Keratinocyte (primary cell): ENCODE data around the gene QRSL1. TPM values are rescaled to one million over a fixed set of nuclear protein-coding genes. Genes with fewer than 3 reads are reported as not detected.

Experiments used
- DNase-seq: peaks from one replicate; pipeline ENCODE4 v3.0.0-alpha.2; 2011; ENCODE audit warnings: low read depth, missing footprints, low spot score
- FAIRE-seq: peaks from 2 replicates; lab custom pipeline; 2011; peaks lifted over from hg19 to GRCh38; lab: Jason Lieb, UNC
- H2AFZ ChIP-seq: 2 replicates; pipeline ENCODE4 v1.6.0; 2012; ENCODE audit warnings: low read length, control low read depth, inconsistent platforms; ENCODE audit not compliant: control insufficient read depth
- H3K27ac ChIP-seq: 2 replicates; pipeline ENCODE4 v1.5.1; 2011; ENCODE audit warnings: low read length; ENCODE audit not compliant: control insufficient read depth, insufficient read depth
- H3K27me3 ChIP-seq: 3 replicates; pipeline ENCODE4 v1.6.0; 2011; ENCODE audit warnings: low read length; ENCODE audit not compliant: control insufficient read depth, insufficient read depth; ENCODE audit errors: extremely low read depth
- H3K36me3 ChIP-seq, 2 experiments: 2 replicates in 1 of 2; 3 replicates in 1 of 2; pipeline ENCODE4 v1.5.1; 2011; ENCODE audit warnings: low read length in 2 of 2, mild to moderate bottlenecking in 1 of 2; ENCODE audit not compliant: control insufficient read depth in 2 of 2, insufficient read depth in 2 of 2; ENCODE audit errors: extremely low read depth in 1 of 2
- H3K4me1 ChIP-seq: 3 replicates; pipeline ENCODE4 v1.5.1; 2011; ENCODE audit warnings: low read length; ENCODE audit not compliant: control insufficient read depth, insufficient read depth; ENCODE audit errors: extremely low read depth
- H3K4me2 ChIP-seq: 3 replicates; pipeline ENCODE4 v1.6.0; 2011; ENCODE audit warnings: low read depth, low read length; ENCODE audit not compliant: control insufficient read depth, insufficient read depth; ENCODE audit errors: extremely low read depth
- H3K4me3 ChIP-seq, 3 experiments: fragments of 200-600 bp in 1 of 3; sonication (generic) in 1 of 3; 2 replicates in 2 of 3; 3 replicates in 1 of 3; pipeline ENCODE4 v1.5.1; 2011 to 2016; ENCODE audit warnings: low read length in 3 of 3, mild to moderate bottlenecking in 3 of 3, control low read depth in 2 of 3, inconsistent platforms in 1 of 3, low read depth in 1 of 3, mixed read lengths in 1 of 3, mixed run types in 1 of 3, moderate library complexity in 1 of 3; ENCODE audit not compliant: control insufficient read depth in 2 of 3, insufficient read depth in 2 of 3; ENCODE audit errors: extremely low read depth in 1 of 3
- H3K79me2 ChIP-seq: 2 replicates; pipeline ENCODE4 v1.6.0; 2012; ENCODE audit warnings: low read length; ENCODE audit not compliant: control insufficient read depth, insufficient read depth
- H3K9ac ChIP-seq: 3 replicates; pipeline ENCODE4 v1.6.0; 2011; ENCODE audit warnings: low read length; ENCODE audit not compliant: control insufficient read depth, insufficient read depth; ENCODE audit errors: extremely low read depth
- H3K9me1 ChIP-seq: 3 replicates; pipeline ENCODE4 v1.6.0; 2011; ENCODE audit warnings: low read length; ENCODE audit not compliant: control insufficient read depth, insufficient read depth; ENCODE audit errors: extremely low read depth
- H3K9me3 ChIP-seq: 2 replicates; pipeline ENCODE4 v1.5.1; 2012; ENCODE audit warnings: low read depth, low read length; ENCODE audit not compliant: control insufficient read depth
- H4K20me1 ChIP-seq: 3 replicates; pipeline ENCODE4 v1.6.0; 2011; ENCODE audit warnings: low read length; ENCODE audit not compliant: control insufficient read depth, insufficient read depth; ENCODE audit errors: extremely low read depth
- EZH2 ChIP-seq: IDR thresholded peaks from one replicate; pipeline ENCODE4 v1.6.1; 2012; ENCODE audit warnings: inconsistent platforms, mild to moderate bottlenecking, low read length, moderate library complexity
- dilution Hi-C: fragments of 300-500 bp; cut with MboI; formaldehyde crosslinking; loops from one replicate; pipeline ENCODE4 v1.7.0; 2020; ENCODE audit warnings: low sequenced_read_pairs; ENCODE audit not compliant: extremely low pct_ligation_motif_present
- polyA plus RNA-seq, 5 experiments: library from polyadenylated mRNA; depleted of rRNA in 3 of 5; stranded (reverse) in 3 of 5; stranded (forward) in 1 of 5; unstranded in 1 of 5; fragments of >200 nt; gene quantifications; 1 replicate in 1 of 5; 2 replicates in 3 of 5; 3 replicates in 1 of 5; pipeline versions ENCODE4 v1.2.1 to v1.2.3, GENCODE V29; 2011 to 2012; ENCODE audit warnings: missing spikeins in 2 of 5, low read depth in 1 of 5, low replicate concordance in 1 of 5
- TF ChIP-seq, protein P1 (sequence below), 3 experiments: IDR thresholded peaks in 1 of 3; conservative IDR thresholded peaks in 1 of 3; optimal IDR thresholded peaks in 1 of 3; 2 replicates in 2 of 3; 3 replicates in 1 of 3; pipeline versions ENCODE3 to v1.5.1; 2011; ENCODE audit warnings: low read length in 3 of 3, mild to moderate bottlenecking in 3 of 3, moderate library complexity in 2 of 3, control low read depth in 1 of 3, inconsistent platforms in 1 of 3; ENCODE audit not compliant: insufficient read depth in 2 of 3; ENCODE audit errors: extremely low read depth in 1 of 3

QRSL1 gene
- polyA plus RNA-seq, 1 donor (not counting 4 experiments of a cell fraction or from before 2014, with no cell fraction given) = 14.6 TPM

DNA sequence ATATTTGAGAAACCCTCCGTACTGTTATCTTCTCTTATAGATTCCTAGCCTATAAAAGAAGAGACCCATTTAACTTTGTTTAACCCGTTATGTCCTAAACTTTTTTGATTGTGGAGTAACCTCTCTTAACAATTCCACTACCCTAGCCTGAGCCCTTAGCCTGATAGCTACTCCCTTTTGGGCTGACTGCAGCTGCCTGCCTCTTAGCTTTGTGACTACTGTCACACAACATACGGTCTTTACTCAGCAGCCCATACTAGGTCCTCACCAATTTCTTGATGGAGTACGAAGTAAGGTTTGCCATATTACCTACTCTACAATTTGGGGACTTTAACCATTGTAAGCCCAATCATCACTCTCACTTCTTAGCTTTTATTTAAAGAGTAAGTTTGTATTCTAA lies 72.7 kb downstream of the QRSL1 start:
- Histone ChIP-seq H3K27ac (no peak overlapping the region), H3K9me1 (no peaks in the 10 kb centered on the region), H3K9me3 (no peaks in the 10 kb centered on the region), H2AFZ (no peak overlapping the region), H3K4me1 (no peaks in the 10 kb centered on the region), H3K36me3 (no peaks in the 10 kb centered on the region), H3K27me3 (no peaks in the 10 kb centered on the region), H3K9ac (no peak overlapping the region), H3K4me3 (no peak overlapping the region), H4K20me1 (no peaks in the 10 kb centered on the region), H3K79me2 (no peaks in the 10 kb centered on the region), H3K4me2 (no peak overlapping the region)
- TF ChIP-seq, protein P1, sequence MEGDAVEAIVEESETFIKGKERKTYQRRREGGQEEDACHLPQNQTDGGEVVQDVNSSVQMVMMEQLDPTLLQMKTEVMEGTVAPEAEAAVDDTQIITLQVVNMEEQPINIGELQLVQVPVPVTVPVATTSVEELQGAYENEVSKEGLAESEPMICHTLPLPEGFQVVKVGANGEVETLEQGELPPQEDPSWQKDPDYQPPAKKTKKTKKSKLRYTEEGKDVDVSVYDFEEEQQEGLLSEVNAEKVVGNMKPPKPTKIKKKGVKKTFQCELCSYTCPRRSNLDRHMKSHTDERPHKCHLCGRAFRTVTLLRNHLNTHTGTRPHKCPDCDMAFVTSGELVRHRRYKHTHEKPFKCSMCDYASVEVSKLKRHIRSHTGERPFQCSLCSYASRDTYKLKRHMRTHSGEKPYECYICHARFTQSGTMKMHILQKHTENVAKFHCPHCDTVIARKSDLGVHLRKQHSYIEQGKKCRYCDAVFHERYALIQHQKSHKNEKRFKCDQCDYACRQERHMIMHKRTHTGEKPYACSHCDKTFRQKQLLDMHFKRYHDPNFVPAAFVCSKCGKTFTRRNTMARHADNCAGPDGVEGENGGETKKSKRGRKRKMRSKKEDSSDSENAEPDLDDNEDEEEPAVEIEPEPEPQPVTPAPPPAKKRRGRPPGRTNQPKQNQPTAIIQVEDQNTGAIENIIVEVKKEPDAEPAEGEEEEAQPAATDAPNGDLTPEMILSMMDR (optimal IDR thresholded peaks at IDR 0.05 in 1 of 3, IDR thresholded peaks at IDR 0.05 in 1 of 3, conservative IDR thresholded peaks at IDR 0.05 in 1 of 3; ENCODE audit: extremely low read depth in 1 of 3, insufficient read depth in 2 of 3, low read length in 3 of 3) = no peak
- TF ChIP-seq EZH2 = no peak
- dilution Hi-C loops = no loop called here
- no peak for FAIRE-seq
- no peak for DNase-seq

DNA sequence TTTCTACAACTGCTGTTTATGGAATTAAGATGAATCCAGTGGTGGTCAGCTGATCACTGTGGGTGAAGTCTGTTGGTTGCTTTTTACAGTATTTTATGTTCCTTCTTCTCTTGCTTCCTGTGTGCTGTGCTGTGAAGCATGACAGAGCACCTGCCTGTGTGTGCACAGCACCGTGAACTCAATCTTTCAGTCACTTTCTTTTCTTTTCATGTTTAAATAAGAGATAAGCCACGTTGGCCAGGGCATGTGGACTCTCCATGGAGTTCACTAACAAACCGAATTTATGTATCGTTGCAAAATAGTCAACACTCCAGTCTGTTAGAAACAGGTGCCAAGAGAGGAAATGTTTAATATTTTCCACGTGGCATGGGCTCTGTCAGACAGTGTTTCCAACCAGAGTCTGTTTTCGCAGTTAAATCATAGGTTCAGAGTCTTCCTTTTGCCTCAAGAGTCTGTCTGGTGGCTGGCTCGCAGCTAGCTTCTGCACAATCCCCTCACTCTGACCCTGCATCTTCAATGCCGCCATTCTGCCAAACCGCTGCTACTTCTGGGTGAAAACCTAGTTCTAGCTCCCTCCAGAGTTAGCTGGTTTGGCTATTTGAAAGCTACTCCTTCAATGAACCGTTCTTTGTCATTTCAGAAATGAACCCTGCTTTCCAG lies 73.2 kb downstream of the QRSL1 start:
- H3K4me3 ChIP-seq = no peak overlapping the region
- H3K27ac ChIP-seq = no peak overlapping the region
- no peaks in the 10 kb centered on the region for H3K4me1 ChIP-seq
- no peaks in the 10 kb centered on the region for H3K79me2 ChIP-seq
- H4K20me1 ChIP-seq = no peaks in the 10 kb centered on the region
- H3K9me3 ChIP-seq = no peaks in the 10 kb centered on the region
- DNase-seq = no peak
- H3K27me3 ChIP-seq = no peaks in the 10 kb centered on the region
- H2AFZ ChIP-seq = no peak overlapping the region
- no peak overlapping the region for H3K4me2 ChIP-seq
- no peak overlapping the region for H3K9ac ChIP-seq
- dilution Hi-C loops = no loop called here
- FAIRE-seq = no peak
- no peak for TF ChIP-seq EZH2
- TF ChIP-seq, protein P1 (optimal IDR thresholded peaks at IDR 0.05 in 1 of 3, IDR thresholded peaks at IDR 0.05 in 1 of 3, conservative IDR thresholded peaks at IDR 0.05 in 1 of 3; ENCODE audit: extremely low read depth in 1 of 3, insufficient read depth in 2 of 3, low read length in 3 of 3) = no peak
- no peaks in the 10 kb centered on the region for H3K36me3 ChIP-seq
- no peaks in the 10 kb centered on the region for H3K9me1 ChIP-seq
